GM19043 (cell line): ENCODE measurements around the gene XIST.
"Not testable (repeated sequence)": the region's sequence is repeated elsewhere in the genome, so short reads cannot be mapped to it uniquely, and the experiment has no call there.

Source experiments
- ATAC-seq: cut with Tn5 transposase; IDR thresholded peaks from one replicate; pipeline ENCODE4 v1.9.1; 2021; ENCODE audit warnings: low read depth; ENCODE audit not compliant: unreplicated experiment

The XIST gene

DNA sequence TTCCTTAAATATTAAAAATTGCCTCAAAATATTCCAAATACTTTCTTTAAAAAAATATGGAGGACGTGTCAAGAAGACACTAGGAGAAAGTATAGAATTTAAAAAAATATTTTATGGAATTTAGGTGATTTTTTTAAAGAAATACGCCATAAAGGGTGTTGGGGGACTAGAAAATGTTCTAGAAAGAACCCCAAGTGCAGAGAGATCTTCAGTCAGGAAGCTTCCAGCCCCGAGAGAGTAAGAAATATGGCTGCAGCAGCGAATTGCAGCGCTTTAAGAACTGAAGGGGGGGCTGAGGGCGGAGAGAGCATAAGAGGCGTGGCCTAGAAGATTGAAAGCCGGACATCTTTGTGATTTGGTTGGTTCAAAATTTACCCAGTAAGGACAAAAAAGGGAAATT lies at the start of gene XIST:
XIST (minus strand) TSS at position 248 of the 400 bp plus-strand sequence.
- no peak for ATAC-seq

DNA sequence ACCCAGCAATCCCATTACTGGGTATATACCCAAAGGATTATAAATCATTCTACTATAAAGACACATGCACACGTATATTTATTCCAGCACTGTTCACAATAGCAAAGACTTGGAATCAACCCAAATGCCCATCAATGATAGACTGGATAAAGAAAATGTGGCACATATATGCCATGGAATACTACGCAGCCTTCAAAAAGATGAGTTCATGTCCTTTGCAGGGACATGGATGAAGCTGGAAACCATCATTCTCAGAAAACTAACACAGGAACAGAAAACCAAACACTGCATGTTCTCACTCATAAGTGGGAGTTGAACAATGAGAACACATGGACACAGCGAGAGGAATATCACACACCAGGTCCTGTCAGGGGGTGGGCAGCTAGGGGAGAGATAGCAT lies 45.8 kb upstream of the XIST start:
- ATAC-seq: not testable (repeated sequence)

DNA sequence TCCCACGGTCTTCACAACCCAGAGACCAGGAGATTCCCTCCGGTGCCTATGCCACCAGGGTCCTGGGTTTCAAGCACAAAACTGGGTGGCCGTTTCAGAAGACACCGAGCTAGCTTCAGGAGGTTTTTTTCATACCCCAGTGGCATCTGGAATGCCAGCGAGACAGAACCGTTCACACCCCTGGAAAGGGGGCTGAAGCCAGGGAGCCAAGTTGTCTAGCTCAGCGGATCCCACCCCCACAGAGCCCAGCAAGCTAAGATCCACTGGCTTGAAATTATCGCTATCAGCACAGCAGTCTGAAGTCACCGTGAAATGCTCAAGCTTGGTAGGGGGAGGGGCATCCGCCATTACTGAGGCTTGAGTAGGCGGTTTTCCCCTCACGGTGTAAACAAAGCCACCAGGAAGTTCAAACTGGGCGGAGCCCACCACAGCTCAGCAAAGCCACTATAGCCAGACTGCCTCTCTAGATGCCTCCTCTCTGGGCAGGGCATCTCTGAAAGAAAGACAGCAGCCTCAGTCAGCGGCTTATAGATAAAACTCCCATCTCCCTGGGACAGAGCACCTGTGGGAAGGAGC lies 40.1 kb upstream of the XIST start:
- ATAC-seq: not testable (repeated sequence)

DNA sequence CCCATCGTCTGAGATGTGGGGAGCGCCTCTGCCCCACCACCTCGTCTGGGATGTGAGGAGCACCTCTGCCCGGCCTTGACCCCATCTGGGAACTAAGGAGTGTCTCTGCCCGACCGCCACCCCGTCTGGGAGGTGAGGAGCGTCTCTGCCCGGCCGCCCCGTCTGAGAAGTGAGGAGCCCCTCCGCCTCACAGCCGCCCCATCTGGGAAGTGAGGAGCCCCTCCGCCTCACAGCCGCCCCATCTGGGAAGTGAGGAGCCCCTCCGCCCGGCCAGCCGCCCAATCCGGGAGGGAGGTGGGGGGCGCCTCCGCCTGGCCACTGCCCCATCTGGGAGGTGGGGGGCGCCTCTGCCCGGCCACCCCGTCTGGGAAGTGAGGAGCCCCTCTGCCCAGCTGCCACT lies 29.7 kb upstream of the XIST start:
- not testable (repeated sequence) for ATAC-seq

DNA sequence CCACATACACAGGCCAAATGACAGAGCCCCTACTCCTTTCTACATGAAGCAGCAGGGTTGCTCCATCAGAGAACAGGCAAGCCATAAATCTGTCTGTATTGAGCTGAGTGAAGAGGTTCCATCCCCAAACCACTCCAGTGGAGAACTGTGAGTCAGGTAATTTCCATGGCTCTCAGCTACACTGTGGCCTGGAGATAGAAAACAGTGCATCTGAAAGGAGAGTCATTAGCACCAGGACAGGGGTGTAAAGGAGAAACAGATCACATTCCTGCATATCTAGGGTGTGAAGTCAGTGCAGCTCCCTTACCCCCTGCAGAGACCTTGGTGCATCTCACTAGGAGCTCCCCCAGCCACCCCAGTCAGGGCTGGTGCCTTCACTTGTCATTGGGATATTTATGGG lies 25.2 kb upstream of the XIST start:
- ATAC-seq: no peak

DNA sequence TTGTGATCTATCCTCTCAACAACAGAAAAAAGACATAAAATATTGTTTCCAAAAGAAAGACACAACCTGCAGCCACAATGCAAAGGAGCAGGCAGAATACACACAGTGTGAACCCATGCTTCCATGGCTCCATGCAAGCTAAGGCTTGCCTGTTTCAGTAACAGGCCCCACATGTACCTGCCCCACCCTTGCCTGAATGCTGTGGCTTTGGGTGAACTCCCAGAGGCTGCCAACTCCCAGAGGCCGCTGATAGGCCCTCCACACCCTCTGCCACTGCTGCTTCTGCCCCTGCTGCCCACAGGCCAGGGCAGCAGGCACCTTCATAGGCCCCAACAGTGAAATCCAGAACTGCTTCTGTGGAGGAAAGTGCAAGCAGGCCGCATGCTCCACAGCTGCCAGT lies 24.4 kb upstream of the XIST start:
- no peak for ATAC-seq

DNA sequence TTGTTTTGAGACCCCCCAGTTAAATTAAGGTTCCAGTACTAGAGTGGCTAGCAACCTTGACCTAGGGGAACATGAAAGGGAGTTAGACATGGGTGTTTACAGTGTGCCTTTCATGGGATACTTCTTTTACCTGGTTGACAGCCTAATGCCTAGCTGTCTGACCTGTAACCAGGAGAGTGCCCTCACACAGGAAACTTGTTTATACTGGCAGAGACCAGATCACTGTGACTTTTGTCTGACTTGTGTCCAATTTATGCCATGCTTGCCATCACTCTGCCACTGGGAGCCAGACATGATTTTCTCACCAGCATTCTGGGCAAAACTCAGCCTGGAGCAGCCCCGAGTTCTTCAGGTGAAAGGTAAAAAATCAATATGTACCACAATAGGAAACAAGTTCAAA lies 16.4 kb upstream of the XIST start:
- no peak for ATAC-seq

DNA sequence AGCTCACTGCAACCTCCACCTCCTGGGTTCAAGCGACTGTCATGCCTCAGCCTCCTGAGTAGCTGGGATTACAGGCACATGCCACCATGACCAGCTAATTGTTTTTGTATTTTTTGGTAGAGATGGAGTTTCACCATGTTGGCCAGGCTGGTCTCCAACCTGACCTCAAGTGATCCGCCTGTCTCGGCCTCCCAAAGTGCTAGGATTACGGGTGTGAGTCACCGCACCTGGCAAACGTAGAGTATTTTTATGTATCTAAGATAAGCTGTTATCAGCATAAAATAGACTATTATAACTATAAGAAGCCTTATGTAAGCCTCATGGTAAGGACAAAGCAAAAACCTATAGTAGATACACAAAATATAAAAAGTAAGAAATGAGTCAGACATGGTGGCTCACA lies 14.6 kb upstream of the XIST start:
- ATAC-seq: no peak

DNA sequence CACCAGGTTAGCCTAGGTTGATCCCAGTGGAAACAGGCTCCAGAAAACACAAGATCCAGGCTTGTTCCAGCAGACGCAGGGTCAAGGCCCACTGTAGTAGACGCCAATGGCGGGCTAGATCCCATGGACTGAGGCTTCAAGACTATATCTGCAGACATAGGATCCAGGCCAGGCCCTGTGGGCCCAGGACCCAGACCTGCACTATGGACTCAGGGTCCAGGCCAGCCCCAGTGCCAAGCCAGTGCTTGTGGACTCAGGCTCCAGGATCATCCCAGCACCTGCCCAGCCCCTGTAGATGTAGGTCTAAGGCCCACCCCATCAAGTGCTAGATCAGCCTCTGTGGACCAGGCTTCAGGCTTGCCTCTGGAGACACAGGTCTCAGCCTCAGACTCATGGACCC lies 11.3 kb upstream of the XIST start:
- ATAC-seq: no peak

DNA sequence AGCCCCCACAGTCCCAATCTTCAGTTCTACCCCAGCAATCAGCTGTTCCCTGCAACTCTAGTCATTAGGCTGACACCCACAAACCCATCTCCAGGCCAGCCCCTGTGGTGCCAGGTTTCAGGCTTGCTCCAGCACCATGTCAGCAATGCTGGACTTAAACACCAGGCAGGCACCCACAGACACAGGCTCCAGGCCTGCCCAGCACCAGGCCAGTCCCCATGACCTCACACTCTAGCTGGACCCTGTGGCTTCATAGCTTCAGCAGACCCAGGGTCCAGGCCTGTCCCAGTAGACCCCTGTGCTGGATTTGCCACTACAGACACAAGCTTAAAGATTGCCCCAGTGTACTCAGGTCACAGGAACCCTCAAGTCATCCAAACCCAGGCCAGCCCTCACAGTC lies 10.8 kb upstream of the XIST start:
- no peak for ATAC-seq

DNA sequence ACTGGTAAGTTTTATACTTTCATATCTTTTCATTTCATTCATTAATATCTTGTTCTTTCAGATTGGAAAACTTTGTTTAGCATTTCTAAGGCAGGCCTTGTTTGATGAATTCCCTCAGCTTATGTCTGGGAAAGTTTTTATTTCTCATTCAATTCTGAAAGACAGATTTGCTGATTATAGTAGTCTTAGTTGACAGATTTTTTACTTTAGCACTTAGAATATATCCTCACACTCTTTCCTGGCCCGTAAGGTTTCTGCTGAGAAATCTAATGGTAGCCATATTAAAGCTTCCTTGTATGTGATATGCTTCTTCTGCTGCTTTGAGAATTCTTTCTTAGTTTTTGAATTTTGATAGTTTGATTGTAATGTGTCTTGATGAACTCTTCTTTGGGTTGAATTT lies 7.1 kb upstream of the XIST start:
- ATAC-seq: no peak

DNA sequence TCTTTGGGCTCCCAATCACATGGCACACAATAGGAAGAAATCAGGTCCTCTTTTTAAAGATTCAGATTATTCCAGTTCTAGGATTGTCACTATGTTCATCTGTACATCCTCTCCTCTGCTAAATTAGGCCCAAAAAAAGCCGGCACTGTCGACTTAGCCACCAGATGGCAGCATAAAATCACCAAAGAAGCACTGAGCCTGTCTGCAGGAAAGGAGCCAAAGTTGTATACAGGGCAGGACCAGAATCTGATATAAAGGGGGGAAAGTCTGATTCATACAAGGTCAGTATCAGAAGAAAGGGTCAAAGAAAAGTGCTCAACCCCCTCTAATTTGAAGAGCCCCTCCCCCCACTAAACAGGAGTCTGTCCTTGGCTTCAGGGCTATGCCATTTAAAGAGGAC lies 3.0 kb upstream of the XIST start:
- ATAC-seq: no peak

DNA sequence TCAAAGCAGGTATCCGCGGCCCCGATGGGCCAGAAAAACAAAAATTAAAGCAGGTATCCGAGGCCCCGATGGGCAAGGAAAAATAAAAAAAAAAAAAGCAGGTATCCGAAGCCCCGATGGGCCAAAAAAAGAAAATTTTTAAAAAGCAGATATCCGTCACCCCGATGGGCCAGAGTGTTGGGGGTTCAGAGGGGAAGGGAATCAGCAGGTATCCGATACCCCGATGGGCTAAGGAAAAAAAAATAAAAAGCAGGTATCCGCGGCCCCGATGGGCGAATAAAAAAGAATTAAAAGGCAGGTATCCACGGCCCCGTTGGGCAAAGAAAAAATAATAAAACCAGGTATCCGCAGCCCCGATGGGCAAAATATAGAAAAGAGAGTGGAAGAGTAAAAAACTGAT lies 492 bp downstream of the XIST start:
- ATAC-seq: no peak

DNA sequence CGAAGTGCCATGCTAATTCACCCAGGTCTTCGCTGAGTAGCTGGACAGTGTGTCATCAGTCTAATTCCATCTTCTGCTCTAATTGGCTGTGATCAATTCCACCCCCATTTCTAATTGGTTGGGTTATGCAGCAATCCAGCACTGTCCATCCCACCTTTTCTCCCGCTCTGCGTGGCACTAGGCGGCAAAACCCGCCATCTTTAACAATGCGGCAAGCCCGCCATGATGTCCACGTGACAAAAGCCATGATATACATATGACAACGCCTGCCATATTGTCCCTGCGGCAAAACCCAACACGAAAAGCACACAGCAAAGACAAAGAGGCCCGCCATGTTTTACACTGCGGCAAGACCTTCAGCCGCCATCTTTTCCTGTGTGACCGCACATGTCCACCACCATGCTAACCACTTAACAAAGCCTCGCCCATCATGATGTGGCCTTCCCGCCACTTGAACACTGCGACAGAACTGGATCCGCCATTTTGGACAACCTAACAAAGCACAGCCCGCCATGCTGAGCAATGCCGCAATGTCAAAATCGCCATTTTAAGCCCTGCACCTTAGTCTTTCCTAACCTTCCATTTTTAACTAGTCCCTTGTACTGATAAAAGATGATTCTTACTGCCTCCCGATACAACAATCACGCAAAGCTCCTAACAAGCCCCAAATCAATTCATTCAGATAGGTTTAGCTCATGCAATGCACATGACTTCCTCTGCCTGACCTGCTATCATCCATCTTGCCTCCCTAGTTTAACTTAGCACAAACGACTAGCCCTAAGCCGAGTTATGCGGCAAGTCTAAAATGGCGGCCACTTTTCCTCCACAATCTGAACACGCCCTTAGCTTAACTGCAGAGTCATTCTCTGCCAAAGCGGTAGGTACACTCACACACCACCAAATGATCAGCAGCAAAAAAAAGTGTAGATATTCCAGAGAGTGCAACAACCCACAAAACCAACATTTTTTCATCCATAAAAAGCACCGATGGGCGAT lies 1.2 kb downstream of the XIST start:
- no peak for ATAC-seq

DNA sequence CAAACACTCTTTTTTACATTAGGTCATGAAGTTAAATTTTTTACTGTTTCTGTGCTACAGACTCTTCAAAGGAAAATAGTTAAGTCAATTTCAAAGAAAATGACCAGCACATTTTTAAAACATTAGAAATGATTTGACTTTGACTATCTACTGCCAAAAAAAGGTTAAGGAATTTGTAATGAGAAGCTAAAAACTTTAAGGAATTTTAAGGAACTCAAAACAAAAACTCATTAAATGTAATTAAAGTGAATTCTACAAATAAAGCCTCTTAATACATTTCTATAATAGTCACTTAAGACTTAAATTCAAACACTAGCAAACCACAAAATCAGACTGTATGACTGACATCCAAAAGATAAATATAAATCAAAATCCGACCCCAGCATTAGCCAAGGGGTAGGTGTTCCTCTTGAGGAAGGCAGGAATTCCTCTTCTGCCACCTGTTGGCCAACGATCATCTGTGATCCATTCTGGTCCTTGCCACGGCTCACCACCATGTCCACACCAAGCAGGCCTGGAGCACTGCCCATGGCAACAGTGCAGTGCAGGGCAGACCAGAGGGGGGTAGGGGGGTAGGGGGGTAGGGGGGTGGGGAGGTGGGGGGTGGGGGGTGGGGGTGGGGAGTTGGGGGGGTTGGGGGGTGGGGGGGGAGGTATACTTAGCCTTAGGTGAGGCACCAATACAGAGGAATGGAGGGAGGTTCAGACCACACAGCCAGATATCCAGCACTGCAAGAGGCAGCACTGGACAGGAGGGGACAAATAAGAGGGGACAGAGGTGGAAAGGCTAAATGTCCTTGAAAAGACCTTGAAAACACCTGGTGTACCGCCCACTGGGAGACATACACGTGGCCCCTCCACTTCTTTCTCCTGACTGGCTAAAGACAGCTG lies 2.1 kb downstream of the XIST start:
- ATAC-seq: no peak

DNA sequence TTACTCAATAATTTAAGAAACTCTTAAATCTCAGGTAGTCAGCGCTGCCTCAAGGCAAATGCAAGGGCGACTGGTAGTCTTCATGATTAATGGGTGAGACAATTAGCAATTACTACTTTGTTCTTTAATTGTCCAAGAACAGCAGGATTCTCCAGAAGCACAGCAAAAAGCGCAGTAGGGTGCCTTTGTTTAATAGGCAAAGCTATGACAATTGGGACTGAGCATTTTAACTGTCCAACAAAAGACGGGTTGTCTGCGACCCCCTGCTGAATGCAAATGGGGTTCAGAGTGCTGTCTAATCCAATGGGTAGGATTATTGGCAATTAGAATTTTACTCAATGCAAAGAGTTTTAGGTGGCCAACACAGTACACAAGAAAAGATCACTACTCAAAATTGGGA lies 3.4 kb downstream of the XIST start:
- no peak for ATAC-seq

DNA sequence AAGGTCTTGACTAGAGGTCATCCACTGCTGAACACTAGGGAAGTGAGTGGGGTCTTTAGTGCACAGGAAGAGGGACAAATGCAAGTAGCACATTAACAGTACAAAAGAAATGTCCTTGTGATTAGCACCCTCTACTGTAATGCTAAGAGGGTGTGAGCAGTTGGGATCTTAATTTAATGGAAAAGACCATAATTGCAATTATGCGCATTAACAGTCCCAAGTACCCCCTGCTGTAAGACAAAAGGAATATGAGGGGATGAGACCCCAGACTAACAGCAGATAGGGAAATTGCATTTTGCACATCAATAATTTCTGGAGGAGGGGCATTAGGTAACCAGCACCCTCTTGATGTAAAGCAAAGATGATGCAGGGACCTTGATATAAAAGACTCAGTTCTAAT lies 4.5 kb downstream of the XIST start:
- ATAC-seq: no peak

DNA sequence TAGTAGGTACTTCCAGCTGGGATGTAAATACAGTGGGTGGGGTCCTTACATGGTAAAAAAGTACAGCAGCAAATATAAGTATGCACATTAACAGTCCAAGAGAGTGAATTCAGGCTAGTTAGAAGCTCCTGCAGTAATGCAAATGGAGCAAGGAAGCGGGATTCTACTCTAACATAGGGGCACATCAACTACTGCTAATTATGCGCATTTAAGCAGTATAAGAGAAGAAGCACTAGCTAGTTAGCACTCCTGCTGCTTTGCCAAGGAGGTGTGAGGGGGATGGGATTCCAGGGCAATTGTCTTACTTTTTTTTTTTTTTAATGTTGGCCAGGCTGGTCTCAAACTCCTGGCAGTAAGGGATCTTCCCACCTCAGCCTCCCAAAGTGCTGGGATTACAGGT lies 5.4 kb downstream of the XIST start:
- ATAC-seq: no peak

DNA sequence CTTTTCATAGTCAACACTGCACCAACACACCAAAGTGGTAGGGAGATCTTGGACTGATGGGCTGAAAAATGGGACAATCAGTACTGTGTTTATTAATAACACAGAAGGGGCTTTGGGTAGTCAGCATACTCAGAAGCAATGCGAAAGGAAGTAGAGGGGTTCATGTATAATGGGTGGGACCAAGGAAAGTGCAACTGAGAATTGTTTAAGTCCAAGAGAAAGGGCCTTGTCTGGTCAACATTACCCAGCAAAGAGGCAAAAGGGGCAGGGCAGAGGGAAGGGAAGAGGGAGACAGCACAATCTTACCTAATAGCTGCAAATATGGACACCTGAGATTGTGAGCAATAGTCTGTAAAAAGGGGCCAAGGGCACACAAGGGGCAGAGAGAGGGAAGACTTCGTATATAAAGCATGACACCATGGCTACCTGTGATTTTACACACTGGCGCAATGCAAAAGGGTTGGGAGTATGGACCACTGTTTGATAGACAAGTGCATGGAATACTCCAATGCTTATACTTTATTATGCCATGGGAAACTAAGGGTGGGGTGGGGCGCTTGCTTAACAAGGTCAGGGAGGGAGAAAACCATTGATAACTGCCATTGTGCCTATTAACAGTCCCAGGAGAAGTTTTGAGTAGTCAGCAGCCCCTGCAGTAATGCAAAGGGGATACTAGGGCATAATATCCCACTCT lies 9.8 kb downstream of the XIST start:
- no peak for ATAC-seq

DNA sequence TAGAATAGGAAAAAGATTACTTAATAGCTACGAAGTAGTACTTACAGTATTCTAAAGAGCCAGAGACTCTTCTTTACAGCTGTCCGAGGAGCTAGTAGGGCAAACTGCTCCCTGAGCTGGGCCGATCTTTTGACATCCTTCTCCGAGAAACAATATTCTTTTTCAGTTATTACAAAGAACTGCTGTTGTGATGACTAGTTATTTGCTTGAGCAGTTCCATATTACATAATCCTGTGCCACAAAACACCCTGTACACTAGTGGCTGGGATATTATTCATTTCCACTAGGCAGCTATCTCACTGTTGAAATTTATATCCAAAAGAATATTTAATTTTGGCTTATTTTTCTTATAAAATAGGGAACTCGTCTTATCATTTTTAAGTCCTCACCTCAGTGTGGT lies 11.2 kb downstream of the XIST start:
- ATAC-seq: no peak
